NCI-H2081 treated with DMSO at 0.1 percent for 48 hours (cell line): ENCODE measurements around the gene UGT1A6.
"Not testable (repeated sequence)": the region's sequence is repeated elsewhere in the genome, so short reads cannot be mapped to it uniquely, and the experiment has no call there.

Source experiments
- DNase-seq: peaks from one replicate; lab custom pipeline; 2025; lab: John Stamatoyannopoulos, UW

Gene UGT1A6

DNA sequence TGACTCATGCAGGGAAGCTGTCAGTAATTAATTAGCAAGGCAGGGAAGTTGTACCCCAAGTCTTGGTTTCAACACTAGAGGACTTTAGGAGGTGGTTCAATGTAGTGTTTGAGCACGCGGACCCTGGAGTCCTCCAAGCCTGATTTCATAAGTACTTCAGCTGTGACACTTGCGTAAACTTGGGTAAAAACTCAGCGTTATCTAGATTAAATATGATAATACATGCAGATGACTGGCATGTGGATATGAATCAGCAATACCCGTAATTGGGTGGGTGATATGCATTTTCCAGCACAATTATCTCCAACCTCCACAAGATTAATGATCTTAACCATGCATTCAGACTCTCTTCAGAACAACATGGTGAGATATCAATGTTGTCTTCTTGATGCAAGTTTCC is 5.8 kb upstream of the UGT1A6 start:
- DNase-seq, result no peak

- no peak for DNase-seq
These were observed 4.3 kb upstream of the UGT1A6 start for GRCh38 chr2:233688341-233688740.

DNA sequence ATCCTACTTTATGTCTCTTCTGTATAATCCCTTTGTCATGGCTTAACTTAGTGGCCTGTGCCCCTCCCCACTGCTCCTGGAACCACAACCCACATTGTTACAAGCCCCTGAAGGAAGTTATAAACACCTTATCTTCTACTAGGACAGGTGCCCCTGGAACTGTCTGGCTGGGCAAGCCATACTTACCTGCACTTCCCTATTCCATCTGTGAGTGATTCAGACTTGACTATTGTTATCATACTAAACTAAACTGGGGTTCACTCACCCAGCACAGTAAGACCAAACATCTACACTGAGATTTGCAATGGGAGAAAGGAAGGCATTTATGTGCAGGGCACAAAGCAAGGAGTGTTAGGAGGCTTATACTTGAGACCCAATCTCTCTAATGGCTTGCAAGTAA is 3.7 kb upstream of the UGT1A6 start:
- no peak for DNase-seq

DNA sequence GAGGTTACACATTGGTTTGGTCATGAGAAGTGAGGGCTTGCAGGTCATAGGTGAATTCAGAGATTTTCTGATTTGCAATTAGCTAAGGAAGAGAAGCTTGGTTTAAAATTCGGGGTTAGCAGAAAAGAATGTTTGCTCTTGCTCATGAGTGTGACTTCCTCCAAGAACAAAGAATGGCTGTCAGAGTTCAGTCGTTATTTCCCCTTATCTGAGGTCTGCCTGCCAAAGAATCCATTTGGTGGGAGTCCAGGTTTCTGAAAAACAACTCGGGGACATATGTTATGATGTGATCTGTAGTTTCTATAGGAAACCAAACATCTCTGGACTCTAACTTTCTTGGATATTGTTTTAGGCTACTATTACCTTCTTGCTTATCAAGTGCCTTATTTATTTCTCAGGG is 3.2 kb upstream of the UGT1A6 start:
- no peak for DNase-seq

DNA sequence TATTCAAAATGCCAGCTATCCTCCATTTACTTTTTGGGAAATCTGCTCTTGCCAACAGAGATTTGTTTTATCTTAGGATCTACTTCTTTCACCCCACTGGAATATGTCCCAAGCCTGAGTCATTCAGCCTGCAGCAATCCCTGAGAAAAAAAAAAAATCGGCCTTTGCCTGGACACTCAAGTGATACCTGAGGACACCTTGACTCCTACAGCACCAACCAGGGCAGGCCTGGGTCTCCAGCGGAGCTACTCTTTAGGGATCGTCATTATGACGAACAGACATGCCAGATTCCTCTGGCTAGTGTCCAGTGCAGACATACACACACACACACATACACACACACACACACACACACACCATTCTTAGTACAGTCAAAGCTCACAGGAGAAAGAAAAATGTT is 2.2 kb upstream of the UGT1A6 start:
- DNase-seq, result no peak

- DNase-seq, result no peak
These were observed 952 bp upstream of the UGT1A6 start for GRCh38 chr2:233691443-233692433.

GRCh38 chr2:233693963-233694362 is 1.3 kb downstream of the UGT1A6 start:
- no peak for DNase-seq

DNA sequence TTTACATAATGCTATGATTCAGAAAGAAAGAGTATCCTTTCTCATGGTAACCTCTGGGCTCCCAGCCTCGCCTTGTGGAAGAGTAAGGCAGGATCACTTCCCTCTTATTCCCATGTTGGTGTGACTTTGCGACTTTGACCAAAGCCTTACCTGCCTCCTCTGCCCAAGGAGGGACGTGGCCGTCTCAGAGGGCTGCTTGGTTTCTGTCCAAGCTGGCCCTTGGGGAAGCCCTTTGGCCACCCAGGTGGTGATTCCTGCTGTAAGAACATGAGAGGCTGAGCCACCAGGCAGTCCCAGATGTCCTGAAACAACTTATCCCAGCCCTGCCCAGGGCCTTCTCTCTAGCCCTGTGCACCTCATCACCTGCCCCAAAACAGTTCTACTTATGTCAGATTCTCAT is 6.0 kb downstream of the UGT1A6 start:
- no peak for DNase-seq

GRCh38 chr2:233699424-233700027 is 6.8 kb downstream of the UGT1A6 start:
- DNase-seq, result no peak

DNA sequence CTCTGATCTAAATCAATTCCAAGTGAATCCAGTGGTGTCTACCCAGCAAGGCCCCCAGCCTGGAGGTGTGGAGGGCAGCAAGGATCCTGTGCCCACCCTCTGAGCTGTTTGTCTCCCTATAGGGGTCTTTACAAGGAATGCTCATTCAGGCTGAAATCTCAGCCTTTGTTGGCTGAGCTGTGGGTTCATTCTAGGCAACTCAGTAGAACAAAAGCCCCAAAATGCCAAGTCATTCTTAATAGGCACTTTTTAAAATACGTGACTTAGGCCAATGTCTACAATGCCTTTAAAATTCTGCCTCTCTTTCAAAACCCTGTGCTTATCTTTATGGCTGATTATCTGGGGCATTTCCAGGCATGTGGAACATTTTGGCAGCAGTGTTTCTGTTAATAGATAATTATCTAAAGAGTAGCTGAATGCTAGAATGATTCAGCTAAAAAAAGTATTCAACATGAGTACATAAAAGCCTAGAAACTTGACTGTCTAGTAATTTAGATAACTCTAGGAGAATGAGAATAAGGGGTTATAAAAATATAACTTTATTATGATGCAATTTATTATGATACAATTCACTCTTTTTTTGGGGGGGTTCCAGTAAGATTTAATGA is 7.4 kb downstream of the UGT1A6 start:
- no peak for DNase-seq

DNA sequence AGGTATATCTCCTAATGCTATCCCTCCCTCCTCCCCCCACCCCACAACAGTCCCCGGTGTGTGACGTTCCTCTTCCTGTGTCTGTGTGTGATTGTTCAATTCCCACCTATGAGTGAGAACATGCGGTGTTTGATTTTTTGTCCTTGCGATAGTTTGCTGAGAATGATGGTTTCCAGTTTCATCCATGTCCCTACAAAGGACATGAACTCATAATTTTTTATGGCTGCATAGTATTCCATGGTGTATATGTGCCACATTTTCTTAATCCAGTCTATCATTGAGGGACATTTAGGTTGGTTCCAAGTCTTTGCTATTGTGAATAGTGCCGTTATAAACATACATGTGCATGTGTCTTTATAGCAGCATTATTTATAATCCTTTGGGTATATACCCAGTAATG is 8.2 kb downstream of the UGT1A6 start:
- not testable (repeated sequence) for DNase-seq

- DNase-seq, result no peak
These were observed 9.5 kb downstream of the UGT1A6 start for GRCh38 chr2:233702238-233702637.

DNA sequence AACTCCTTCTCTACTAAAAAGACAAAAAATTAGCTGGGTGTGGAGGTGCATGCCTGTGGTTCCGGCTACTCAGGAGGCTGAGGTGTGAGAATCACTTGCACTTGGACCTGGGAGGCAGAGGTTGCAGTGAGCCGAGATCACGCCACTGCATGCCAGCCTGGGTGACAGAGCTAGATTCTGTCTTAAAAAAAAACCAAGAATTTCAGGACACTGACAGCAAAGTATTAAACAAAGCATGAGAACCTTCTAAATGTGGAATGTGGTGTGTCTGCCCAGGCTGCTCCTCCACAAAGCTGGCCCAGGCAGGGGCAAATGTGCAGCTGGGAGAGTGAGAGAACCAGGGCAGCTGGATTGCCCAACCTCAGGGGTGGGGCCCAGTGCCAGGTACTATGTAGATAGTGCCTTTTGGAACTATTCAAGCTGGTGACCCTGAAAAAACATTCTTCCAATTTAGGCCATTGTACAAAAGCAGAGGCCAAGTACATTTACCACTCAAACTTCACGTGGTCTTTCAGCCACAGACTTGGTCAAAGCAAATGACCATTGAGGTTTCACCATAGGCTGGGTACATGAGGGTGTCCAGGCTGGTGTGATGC is 13.3 kb downstream of the UGT1A6 start:
- no peak for DNase-seq

GRCh38 chr2:233706720-233707119 is 14.0 kb downstream of the UGT1A6 start:
- DNase-seq, result no peak

- no peak for DNase-seq
These were observed 15.4 kb downstream of the UGT1A6 start for GRCh38 chr2:233707940-233708644.

GRCh38 chr2:233708942-233709341 is 16.3 kb downstream of the UGT1A6 start:
- DNase-seq, result no peak

- DNase-seq, result peak; percentile 32
These were observed 18.8 kb downstream of the UGT1A6 start for GRCh38 chr2:233711312-233712008.

DNA sequence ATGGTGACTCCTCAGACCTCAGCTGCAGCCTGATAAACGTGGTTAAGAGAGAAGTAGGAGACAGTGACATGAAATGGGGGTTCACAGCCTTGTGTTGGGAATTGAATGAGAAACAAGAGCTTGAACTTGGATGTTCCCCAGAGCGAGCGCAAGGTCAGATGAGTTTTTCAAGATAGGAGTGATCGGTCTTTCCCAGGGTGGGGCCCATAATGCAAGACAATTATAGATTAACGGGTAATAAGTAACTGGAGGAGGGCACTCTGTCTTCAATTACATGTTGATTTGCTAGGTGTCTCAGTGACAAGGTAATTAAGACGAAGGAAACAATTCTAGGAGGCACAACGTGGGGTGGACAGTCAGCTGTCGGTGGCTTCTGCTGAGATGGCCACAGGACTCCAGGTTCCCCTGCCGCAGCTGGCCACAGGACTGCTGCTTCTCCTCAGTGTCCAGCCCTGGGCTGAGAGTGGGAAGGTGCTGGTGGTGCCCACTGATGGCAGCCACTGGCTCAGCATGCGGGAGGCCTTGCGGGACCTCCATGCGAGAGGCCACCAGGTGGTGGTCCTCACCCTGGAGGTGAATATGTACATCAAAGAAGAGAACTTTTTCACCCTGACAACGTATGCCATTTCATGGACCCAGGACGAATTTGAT is 20.0 kb downstream of the UGT1A6 start, which contains the start of gene UGT1A5:
Gene UGT1A5, plus strand, starts transcription at position 297 of the 651 bp plus-strand sequence. Its CDS starts 85 bp downstream, at position 382.
- no peak for DNase-seq

DNA sequence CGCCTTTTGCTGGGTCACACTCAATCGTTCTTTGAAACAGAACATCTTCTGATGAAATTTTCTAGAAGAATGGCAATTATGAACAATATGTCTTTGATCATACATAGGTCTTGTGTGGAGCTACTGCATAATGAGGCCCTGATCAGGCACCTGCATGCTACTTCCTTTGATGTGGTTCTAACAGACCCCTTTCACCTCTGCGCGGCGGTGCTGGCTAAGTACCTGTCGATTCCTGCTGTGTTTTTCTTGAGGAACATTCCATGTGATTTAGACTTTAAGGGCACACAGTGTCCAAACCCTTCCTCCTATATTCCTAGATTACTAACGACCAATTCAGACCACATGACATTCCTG is 20.5 kb downstream of the UGT1A6 start:
- DNase-seq, result no peak

GRCh38 chr2:233714121-233714520 is 21.4 kb downstream of the UGT1A6 start:
- DNase-seq, result no peak

- no peak for DNase-seq
These were observed 25.9 kb downstream of the UGT1A6 start, which contains the start of gene UGT1A4 for GRCh38 chr2:233718552-233718951. Gene UGT1A4, plus strand, starts transcription at chr2:233718736. Its CDS starts 85 bp downstream, at chr2:233718821.
